Fibroblast of villous mesenchyme (primary cell): ENCODE data around the gene FAM174C. TPM values are rescaled to one million over a fixed set of nuclear protein-coding genes. Genes with fewer than 3 reads are reported as not detected.

Experiments
- DNase-seq: peaks from one replicate; pipeline ENCODE4 v3.0.0-alpha.2; 2010; ENCODE audit warnings: low read depth
- H3K4me3 ChIP-seq: 2 replicates; pipeline ENCODE4 v1.5.1; 2011; ENCODE audit warnings: low read depth, mild to moderate bottlenecking, low read length
- total RNA-seq: library from RNA; depleted of rRNA; stranded (reverse); fragments of >200 nt; gene quantifications from 2 replicates; pipeline ENCODE4 v1.2.3, GENCODE V29; 2012
- TF ChIP-seq, protein P1 (sequence below): IDR thresholded peaks from 2 replicates; pipeline ENCODE4 v1.5.1; 2012; ENCODE audit warnings: low read depth, mild to moderate bottlenecking, low read length; ENCODE audit not compliant: insufficient read depth

FAM174C gene
- total RNA-seq, 1 donor: 17.3 TPM

DNA sequence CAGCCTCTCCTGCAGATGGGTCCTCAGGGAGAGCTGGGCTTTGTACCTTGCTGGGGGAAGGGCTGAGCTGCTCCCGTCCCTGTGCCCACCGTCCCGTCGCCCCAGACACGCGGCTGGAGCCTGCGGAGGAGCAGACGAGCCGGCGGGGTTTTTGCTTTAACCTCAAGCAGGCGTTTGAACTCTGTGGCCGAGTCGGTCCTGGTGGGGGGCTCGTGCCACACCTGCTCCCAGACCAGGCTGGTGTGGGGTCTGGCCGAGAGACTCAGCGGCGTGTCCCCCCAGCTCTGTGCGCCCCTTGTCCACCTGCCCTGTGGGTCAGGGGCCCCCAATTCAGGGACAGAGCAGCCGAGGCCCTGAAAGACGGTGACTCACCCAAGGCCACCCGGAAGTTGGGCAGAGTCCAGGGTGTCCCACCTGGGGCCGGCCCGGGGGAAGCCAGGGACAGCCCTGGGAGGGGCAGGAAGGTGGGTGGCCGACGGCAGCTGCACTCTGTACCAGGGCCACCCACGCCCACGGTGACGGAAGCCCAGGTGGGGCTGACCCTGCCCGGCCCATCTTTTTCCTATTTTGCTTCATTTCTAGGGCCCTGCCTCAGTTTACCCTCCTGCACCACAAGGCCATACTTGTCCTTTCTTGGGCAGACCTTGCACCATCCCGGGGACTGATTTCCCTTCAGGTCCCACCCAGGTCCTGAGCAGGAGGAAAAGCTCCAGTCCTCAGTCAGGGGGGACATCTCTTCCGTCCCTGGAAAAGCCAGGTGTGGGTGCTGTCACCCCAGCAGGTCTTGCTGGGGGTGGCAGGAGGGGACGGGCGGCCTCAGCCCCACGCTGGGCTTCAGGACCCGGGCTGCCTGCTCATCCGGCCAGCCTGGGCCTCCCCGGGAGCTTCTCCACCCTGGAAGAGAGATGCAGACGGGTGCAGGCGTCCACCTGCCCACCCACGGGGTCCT is 15.6 kb downstream of the FAM174C start:
- TF ChIP-seq, protein P1, sequence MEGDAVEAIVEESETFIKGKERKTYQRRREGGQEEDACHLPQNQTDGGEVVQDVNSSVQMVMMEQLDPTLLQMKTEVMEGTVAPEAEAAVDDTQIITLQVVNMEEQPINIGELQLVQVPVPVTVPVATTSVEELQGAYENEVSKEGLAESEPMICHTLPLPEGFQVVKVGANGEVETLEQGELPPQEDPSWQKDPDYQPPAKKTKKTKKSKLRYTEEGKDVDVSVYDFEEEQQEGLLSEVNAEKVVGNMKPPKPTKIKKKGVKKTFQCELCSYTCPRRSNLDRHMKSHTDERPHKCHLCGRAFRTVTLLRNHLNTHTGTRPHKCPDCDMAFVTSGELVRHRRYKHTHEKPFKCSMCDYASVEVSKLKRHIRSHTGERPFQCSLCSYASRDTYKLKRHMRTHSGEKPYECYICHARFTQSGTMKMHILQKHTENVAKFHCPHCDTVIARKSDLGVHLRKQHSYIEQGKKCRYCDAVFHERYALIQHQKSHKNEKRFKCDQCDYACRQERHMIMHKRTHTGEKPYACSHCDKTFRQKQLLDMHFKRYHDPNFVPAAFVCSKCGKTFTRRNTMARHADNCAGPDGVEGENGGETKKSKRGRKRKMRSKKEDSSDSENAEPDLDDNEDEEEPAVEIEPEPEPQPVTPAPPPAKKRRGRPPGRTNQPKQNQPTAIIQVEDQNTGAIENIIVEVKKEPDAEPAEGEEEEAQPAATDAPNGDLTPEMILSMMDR: no peak
- DNase-seq: no peak
- no peak overlapping the region for H3K4me3 ChIP-seq

DNA sequence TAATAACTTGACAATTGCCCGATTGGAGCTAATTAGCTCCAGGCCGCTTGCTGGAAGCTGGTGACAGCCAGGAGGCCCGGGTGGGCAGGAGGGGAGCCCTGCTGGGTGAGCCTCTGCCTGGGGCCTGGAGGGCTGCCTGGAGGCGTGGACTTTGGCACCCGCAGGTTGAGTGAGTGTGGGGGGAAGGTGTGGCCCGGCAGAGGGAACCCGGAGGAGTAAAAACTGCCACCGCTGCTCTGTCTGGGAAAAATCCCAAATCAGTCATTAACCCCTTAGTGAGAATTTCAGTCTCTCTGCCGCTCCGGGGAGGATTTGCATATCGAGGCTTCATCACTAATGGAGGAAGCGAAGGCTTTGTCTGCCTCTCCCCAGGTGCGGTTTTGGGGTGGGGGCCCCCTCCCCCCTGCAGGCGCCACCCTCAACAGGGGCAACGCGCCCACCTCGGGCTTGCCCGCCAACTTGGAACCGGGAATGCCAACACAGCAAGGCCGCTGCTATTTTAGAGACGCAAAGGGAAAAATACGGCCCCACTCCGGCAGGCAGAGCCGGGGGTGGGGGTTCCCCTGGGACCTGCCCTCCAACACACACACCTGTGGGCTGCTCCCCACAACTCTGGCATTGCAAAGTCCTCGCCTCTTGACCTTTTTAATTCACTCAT is 16.6 kb downstream of the FAM174C start:
- no peak overlapping the region for H3K4me3 ChIP-seq
- TF ChIP-seq, protein P1: no peak
- DNase-seq: no peak

DNA sequence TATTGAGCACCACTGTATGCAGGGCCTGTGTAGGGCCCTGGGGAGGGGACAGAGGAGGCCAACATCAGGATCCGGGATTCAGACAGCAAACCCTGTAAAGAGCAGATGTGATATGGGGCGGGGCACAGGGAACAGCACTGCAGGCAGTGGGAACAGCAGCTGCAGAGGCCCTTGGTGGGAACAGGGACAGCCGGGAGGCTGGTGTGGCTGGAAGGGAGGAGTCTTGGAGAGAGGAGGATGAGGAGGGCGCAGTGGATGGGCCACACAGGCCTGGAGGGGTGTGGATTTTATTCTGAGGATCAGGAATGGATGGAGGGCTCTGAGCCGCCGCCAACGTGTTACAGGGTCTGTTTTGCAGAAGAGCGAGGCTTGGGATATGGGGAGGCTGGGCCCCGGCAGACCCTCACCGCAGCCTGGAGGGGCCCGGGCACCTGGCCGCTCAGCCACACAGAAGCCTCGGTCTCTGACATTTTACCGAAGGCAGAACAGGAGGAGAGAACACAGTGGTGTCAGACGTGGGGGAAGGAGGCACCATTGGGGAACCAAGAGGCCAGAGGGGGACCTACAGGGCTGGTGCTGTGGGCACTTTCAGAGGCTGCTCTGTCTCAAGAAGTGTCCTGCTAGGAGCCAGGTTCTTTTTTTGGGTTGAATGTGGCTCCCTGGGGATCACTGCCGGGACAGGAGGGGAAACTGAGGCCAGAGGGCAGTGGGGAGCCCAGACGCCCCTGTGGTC is 17.3 kb downstream of the FAM174C start:
- no peak overlapping the region for H3K4me3 ChIP-seq
- TF ChIP-seq, protein P1: no peak
- no peak for DNase-seq

DNA sequence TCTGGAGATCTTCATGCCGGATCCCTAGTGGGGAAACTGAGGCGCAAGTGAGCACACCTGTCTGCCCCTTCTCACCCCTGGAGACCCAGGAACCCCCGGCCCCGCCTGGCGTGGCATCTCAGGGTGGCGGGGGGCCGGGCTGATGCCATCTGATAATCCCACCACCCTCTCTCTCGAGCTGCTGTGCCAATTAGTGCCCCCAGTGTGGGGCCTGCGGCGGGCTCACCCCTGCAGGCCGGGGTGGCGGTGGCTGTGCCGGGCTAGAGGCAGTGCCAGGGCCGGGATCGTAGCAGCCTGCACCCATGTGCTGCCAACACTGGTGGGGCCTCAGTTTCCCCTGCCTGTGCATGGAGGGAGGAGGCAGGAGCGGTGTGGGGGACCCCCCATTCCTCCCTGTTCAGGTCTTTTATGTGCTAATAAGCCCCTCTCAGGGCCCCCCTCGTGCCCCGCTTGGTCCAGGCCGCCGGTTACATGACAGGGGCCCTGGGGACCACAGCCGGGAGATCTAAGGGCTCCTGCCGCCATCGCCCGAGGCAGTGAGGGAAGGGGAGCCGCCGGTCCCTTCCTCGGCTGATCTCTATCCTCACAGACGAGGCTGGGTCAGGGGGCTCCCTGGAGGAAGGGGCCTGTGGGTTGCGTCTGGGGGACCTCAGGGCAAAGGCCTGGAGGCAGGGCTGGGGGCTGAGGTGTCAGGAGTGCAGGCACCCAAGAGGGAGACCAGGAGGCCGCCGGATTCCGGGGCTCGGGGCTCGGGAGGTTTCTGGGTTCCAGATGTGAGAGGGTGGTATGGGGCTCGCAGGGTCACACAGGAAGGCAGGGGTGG is 18.7 kb downstream of the FAM174C start:
- no peak overlapping the region for H3K4me3 ChIP-seq
- TF ChIP-seq, protein P1: no peak
- DNase-seq: no peak

DNA sequence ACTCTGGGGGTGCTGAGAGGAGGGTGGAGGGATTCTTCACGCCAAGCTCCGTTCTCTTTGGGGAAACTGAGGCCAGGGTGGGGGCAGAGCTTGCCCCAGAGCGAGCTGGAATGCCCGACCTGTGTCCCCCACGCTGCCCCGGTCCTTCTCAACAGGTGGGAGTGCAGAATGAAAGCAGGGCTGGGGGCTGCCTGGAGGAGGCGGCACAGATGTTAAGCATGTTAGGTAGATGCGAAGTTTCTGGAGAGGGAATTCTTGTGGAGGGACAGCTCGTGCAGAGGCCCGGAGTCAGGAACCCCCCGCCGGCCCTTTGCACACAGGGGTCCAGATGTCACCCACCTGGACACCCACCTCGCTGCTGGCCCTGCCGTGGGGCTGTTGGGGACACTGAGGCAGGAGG is 19.4 kb downstream of the FAM174C start:
- H3K4me3 ChIP-seq: no peak overlapping the region
- TF ChIP-seq, protein P1: no peak
- no peak for DNase-seq
